HL-60/S4 treated with retinoic acid at 250 ng/mL for 4 days and 3 days (cell line): Measurements from ENCODE around the gene ZBTB32.

ENCODE experiments used
- in situ Hi-C: fragments of 300-500 bp; cut with MboI; formaldehyde crosslinking; loops from 2 replicates; pipeline ENCODE4 v1.7.0; 2022; ENCODE audit warnings: low sequenced_read_pairs

The ZBTB32 gene

DNA sequence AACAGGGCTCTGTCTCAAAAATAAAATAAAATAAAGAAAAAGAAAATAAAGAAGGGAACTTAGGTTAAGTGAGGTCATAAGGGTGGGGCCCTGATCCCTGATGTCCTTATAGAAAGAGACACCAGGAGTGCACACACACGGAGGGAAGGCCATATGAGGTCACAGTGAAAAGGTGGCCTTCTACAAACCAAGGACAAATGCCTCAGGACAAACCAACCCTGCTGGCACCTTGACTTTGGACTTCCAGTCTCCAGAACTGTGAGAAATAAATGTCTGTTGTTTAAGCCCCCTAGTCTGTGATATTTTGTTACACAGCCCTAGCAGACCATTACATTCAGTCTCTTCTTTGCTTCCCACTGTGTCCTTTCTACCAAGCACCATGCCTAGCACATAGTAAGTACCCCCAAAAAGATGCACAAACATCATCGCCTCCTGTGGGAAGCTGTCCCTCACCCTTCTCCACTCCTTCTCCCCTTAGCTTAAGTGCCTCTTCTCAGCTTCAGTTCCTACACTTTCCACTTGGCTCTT, 8.4 kb upstream of the ZBTB32 start:
- in situ Hi-C loops: no loop called here

DNA sequence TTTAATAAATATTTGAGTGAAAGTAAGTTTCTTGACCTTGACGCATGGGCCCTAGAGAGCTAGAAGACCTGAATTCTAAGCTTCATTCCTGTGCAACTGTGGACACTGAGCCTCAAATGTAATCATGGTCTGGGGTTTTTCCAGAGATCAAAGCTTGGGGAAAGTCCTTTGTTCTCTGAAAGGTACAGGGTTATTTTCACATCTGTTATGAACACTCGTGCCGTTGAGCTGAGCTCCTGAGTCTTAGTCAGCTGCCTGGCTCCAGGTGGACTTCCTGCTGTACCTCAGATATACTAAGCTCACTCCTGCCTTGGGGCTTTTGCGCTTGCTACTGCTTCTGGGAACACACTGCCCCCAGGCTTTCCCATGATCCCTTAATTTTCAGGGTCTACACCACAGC, 7.5 kb upstream of the ZBTB32 start:
- in situ Hi-C loops: no loop called here

DNA sequence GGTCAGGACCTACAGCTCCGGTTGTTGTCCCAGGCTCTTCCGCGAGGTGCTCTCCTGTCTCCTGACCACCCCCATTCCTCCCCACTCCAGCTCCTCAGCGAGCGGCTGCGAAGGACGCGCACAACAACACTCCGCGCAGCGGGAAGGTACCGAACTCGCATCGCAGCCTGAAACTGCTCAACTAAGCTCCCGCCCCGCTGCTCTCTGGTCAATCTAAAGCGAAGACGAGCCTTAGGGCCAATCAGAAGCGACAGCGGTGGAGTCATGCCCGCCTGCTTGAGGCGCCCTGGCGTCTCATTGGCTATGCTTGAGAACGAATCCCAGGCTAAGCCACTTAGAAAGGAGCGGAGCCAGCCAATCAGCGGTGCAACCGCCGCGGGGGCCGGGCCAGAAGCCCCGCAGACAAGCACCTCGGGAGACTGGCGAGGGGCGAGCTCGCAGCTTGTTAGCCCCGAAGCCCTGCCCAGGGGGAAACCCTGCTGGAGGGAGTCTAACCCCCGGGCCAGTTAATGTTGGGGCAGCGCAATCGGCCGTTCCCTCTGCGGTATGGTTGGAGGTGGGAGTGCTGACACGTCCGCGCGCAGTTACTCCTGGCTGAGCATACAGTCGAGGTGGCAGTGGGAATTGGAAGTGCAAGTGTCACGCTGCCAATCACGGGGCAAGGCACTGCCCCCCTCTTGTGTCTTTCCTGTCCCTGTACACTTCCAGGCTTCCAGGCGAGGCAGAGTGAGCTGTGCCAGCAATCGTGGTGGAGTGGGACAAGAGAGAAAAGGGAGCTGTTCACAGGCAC, 1.9 kb upstream of the ZBTB32 start:
- in situ Hi-C loops: no loop called here

DNA sequence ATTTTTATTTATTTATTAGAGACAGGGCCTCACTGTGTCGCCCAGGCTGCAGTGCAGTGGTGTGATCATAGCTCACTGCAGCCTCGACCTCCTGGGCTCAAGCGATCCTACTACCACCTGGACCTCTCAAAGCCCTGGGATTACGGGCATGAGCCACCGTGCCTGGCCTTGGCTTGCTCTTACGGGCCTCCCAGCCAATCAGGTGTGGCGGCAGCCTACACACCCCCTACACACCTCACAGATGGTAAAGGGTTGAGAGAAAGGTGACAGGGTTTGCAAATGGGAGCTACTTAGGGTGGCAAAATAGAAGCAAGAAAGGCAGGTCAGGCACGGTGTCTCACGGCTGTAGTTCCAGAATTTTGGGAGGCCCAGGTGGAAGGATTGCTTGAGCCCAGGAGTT, 1.0 kb upstream of the ZBTB32 start:
- in situ Hi-C loops: no loop called here

DNA sequence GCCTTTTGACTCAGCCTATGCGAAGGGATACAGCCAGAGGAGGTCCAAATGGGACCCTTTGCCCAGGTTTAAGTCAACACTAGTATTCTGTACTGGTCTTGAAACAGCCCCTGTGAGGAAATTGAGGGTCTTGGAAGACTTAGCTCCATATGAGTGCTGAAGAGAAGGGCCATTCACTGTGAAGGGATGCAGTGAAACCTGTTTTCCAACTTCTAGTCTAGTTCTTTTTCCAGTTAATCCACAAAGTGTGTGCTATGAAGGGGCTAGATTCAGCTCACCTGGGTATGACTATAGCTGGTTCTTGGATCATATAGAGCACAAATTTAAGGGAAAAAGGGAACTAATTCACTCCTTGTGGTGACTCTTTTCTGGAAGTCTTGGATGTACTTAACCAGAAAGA, 4.0 kb downstream of the ZBTB32 start:
- in situ Hi-C loops: no loop called here

DNA sequence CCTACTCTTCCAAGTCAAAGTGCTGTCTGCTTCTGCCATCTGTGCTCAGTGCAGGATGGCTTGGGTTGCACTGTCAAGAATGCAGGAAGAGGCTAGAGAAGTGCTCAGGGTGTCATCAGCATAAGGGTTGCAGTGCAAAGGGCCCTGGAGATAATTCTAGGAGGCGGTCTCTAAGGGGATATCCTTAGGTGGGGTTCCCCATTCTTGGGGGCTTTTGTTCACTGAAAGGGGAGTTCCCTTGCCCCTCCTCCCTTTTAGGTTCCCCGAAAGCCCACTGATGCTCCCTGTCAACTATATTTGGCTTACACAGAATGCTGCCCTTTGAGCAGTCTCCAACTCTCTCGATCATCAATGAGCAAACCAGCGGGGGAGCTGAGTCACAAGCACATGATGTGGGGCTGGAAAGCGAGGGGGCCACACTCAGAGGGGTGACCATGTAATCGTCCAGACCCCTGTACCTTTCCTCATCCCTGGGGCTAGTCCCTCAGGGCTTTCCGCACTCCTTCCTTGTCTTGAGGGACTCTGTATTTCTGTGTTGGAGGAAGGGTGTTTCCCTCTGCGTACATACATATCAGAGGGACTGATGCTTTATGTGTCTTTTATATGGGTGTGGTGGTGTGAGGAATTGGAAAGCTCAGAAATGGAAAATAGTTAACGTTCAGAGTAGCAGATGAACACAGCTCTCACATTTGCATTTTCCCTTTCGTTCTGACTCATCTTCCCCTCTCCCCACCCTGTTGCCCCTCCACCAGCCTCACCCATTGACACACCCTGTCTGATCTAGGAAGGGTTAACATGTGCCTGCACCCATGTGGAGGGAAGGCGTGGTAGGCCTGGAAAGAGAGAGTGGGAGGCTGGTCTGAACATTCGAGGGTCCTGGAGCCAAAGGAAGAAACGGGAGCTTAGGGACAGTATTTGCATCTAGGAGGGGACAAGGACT, 6.7 kb downstream of the ZBTB32 start:
- in situ Hi-C loops: no loop called here

DNA sequence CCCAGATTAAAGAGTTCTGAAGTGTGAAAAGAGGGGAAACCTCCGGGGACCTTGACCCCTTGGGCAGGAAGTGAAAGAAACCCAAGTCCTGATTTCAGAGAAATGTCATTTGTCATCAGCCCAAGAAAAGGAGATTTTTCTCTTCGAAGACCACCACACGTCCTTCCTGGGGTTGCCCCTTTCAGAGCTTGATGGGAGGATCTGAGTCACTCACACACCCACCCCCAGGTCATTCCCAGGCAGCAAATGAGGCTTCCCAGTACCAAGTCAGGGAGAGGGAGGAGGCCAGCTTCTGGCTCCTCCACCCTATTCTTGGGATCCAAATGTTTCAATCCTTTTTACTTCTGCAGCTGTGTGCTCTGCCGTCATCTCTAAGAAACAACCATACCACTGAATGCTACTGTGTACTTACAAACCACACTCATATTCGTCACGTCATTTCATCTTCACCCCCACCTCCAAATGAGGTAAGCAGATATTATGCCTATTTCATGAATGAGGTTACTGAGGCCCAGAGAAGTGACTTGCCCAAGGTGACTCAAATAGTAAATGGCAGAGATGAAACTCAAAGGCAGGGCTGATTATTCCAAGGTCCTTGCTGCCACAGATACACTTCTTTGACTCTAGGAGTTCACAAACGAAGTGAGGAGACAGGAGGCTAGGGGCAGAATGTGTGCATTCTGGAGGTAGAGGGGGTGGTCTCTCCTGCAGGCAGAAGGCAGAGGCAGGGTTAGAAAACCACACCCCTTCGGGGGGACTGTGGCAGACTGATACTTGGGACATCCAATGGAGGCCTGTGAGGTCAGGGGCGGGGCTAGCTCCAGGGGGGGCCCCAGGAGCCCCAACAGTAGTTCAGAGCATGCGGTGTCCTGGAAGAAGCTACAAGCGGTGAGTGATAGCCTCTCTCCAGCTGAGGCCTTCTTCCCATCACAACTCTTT, 8.5 kb downstream of the ZBTB32 start:
- in situ Hi-C loops: no loop called here

DNA sequence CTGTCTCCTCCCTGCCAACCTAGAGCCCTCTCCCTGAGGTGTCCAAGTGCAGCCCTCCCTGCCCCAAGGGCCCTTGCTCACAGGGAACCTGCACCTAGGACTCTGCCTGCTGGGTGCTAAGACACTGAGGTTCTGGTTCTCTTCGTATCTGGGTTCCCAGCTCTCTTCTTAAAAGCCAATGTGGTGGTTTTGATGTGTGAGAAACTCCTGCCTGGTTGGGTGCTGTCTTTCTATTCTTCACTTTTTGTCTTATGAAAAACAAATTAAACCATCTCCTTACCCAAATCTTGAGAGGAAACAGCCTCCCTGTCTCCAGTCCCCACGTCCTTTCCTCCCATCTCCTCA, 9.1 kb downstream of the ZBTB32 start:
- in situ Hi-C loops: no loop called here

DNA sequence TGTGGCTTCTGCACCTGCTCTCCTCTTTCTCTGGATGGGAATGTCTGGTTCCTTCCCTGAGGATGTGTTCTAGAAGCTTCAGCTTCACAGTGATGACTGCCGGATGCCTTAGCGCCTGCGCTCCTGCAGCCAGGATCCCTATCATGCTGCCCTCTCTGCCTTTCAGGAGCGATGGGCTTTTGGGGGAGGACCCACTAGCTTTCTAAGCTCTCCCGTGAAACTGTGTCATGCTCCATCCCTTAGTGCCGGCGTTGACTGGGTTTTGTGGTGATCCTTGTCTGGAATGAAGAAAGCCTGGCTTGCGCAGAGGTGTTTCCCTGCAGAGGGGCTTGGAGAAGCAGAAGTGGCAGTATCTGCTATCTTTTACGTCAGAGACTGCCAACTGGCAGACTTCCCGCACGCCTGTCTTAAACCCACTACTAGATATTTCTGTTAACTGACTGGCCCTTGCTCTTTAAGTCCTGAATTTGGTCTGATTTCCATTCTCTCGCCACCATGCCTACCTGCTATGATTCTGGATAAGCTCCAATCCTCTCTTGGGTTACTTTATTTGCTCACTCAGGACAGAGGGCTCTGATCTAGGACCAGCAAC, 9.6 kb downstream of the ZBTB32 start:
- in situ Hi-C loops: no loop called here

DNA sequence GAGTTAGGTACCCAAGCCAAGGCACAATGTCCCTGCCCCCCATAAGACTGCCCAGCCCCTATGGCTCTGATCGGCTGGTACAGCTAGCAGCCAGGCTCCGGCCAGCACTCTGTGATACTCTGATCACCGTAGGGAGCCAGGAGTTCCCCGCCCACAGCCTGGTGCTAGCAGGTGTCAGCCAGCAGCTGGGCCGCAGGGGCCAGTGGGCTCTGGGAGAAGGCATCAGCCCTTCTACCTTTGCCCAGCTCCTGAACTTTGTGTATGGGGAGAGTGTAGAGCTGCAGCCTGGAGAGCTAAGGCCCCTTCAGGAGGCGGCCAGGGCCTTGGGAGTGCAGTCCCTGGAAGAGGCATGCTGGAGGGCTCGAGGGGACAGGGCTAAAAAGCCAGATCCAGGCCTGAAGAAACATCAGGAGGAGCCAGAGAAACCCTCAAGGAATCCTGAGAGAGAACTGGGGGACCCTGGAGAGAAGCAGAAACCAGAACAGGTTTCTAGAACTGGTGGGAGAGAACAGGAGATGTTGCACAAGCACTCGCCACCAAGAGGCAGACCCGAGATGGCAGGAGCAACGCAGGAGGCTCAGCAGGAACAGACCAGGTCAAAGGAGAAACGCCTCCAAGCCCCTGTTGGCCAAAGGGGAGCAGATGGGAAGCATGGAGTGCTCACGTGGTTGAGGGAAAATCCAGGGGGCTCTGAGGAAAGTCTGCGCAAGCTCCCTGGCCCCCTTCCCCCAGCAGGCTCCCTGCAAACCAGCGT, 10.4 kb downstream of the ZBTB32 start:
- in situ Hi-C loops: no loop called here

DNA sequence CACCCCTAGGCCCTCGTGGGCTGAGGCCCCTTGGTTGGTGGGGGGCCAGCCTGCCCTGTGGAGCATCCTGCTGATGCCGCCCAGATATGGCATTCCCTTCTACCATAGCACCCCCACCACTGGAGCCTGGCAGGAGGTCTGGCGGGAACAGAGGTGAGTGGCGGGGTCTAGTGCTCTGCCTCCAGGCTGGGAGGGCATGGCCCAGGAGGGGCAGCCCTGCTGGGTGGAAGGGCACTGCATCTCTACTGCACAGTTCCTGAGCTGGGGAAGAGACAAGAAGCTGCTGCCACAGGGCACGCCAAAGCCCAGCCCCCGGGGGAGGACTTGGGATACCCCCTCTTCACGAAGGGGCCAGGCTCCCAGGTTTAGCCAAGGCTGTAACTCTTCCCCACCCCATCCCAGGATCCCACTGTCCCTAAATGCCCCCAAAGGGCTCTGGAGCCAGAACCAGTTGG, 11.0 kb downstream of the ZBTB32 start:
- in situ Hi-C loops: no loop called here

DNA sequence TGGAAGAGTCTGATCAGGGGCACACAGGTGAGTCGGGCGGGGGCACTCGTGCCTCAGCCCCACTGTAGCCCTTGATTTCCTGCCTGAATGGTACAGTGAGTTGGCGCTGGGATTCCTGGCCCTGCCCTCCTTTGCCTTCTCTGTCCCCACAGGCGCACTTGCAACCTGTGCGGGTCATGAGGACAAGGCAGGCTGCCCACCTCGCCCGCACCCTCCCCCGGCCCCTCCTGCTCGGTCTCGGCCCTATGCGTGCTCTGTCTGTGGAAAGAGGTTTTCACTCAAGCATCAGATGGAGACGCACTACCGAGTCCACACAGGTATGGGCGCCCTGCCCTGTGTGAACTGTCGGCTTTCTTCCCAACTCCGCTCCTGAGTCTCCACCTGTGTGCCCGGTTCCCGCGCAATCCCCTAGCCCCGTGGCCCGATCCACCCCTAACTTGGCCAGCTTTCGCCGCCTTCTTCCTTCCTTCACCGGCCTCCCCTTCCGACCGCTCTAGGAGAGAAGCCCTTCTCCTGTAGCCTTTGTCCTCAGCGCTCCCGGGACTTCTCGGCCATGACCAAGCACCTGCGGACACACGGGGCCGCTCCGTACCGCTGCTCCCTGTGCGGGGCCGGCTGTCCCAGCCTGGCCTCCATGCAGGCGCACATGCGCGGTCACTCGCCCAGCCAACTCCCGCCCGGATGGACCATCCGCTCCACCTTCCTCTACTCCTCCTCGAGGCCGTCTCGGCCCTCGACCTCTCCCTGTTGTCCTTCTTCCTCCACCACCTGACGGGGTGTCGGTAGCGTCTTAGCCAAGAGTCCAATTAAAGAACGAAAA, 11.8 kb downstream of the ZBTB32 start:
- in situ Hi-C loops: no loop called here

DNA sequence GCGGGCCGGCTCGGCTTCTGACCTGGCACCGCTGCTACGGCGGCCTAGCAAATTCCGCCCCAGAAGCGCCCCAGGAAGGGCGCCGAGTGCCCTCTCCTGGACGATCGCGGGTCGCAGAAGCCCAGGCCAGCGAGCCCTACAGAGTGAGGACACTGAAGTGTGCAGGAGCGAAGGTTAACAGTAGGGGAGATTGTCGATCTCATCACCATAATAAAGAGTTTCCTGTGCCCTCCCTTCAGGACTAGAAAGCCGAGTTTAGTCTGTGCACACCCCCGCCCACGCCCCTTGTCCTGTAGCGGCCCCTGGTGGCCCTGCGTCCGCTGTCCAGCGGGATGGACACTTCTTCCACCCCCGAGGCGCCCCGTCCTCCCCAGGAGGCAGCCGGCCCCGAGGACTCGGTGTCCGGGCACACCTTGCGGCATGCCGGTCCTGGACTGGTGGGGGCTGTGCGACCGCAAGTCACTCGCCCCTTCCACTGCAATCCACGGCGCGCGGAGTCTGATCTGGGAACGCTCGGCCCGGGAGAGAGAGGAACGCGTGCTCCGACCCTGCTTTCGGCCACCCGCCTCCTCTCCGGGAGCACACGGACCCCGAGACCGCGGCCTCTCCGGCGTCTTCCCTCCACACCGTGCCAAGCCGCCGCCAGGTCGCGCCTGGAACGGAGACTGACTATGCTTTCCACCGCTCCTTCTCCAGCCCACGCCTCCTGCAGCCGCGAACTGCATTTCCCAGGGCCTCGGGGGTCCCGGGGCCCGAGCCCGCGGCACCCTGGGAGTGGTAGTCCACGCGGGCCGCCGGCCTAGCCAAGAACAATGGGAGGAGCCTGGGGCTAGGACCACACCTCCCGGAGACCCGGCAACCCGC, 12.7 kb downstream of the ZBTB32 start:
- in situ Hi-C loops: no loop called here

DNA sequence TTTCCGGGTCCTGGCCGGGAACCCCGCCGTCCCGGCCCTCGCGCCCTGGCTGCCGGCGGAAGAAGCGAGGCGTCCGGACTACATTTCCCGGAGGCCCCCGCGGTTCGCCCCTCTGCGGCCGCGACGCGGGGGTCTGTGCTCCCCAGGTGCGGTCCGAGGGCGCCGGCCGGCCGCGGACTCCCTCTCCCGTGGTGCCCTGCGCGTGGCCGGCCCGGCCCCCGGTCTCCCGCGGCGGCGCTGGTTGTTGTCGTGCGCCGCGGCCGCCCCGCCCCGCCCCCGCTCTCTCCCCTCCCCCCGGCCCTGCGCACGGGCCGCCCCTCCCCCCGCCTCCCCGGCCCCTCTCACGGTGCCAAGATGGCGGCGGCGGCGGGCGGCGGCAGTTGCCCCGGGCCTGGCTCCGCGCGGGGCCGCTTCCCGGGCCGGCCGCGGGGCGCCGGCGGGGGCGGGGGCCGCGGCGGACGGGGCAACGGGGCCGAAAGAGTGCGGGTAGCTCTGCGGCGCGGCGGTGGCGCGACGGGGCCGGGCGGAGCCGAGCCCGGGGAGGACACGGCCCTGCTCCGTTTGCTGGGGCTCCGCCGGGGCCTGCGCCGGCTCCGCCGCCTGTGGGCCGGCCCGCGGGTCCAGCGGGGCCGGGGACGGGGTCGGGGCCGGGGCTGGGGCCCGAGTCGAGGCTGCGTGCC, 13.4 kb downstream of the ZBTB32 start, which contains the start of gene KMT2B:
Gene KMT2B, plus strand, starts transcription at position 339 of the 680 bp plus-strand sequence. Its CDS starts 16 bp downstream, at position 355.
- in situ Hi-C loops: no loop called here

DNA sequence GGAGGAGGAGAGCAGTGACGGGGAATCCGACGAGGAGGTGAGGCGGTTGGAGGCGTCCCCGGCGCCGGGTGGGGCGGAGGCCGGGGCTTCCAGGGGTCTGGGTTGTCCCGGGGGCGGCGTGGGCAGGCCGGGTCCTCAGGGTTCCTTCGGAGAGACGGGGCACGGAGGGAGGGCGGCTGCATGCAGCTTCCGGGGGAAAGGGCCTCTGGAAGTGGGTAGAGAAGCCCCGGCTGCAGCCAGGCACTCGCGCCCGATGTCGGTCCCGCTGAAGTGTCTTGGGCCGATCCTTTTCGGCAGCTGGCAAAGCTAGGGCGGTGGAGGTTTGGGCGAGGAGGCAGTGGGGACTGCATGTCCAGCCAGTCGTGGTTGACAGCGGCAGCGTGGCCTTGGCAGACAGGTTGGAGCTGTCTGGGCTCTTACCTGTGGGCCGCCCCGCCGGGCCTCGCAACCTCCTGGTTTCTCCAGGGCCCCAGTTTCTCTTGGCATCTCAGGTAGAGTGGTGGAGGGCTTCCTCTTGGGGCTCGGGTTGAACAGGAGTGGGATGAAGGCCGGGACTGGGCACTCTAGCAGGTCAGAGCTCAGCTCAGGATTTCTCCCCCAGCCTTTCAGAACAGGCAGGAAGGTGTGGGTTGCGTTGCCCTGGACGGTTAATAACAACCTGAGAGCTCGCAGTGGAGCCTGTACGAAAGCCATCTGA, 14.1 kb downstream of the ZBTB32 start:
- in situ Hi-C loops: no loop called here

DNA sequence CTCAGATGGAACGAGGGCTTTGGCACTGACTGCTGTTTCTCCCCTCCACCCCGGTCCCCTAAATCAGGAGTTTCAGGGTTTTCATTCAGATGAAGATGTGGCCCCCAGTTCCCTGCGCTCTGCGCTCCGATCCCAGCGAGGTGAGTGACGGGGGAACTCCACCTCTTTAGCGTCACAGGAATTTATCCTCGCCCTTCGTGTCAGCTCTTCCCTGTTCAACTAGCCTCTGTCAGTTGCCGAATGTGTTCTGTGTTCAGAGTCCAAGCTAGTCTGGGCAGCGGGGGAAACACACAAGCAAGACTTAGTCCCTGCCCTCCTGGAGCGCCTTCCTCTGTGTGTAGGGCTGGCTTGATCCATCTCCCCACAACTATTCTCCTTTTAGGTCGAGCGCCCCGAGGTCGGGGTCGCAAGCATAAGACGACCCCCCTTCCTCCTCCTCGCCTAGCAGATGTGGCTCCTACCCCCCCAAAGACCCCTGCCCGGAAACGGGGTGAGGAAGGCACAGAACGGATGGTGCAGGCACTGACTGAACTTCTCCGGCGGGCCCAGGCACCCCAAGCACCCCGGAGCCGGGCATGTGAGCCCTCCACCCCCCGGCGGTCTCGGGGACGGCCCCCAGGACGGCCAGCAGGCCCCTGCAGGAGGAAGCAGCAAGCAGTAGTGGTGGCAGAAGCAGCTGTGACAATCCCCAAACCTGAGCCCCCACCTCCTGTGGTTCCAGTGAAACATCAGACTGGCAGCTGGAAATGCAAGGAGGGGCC, 15.2 kb downstream of the ZBTB32 start:
- in situ Hi-C loops: no loop called here
